ENCODE results near the gene CNTNAP5.

The CNTNAP5 gene

GRCh38 chr2:124049136-124049535 is 24.0 kb downstream of the CNTNAP5 start:
- ChIA-PET CTCF (no interaction called here), POLR2A (ENCODE audit: low non-redundant PET) (no interaction called here)
- H3K27ac ChIP-seq, result no peak overlapping the region
- no peak for TF ChIP-seq CTCF (conservative IDR thresholded peaks at IDR 0.05; ENCODE audit: low read depth)
- DNase-seq (ENCODE audit: low spot score), result no peak

GRCh38 chr2:124050833-124051497 is 25.9 kb downstream of the CNTNAP5 start:
- ChIA-PET CTCF (no interaction called here), POLR2A (ENCODE audit: low non-redundant PET) (no interaction called here)
- no peak for TF ChIP-seq CTCF (conservative IDR thresholded peaks at IDR 0.05; ENCODE audit: low read depth)
- no peak for DNase-seq (ENCODE audit: low spot score)
- no peak overlapping the region for H3K27ac ChIP-seq

GRCh38 chr2:124053796-124054195 is 28.7 kb downstream of the CNTNAP5 start:
- no peak for TF ChIP-seq CTCF (conservative IDR thresholded peaks at IDR 0.05; ENCODE audit: low read depth)
- ChIA-PET CTCF (no interaction called here), POLR2A (ENCODE audit: low non-redundant PET) (no interaction called here)
- DNase-seq (ENCODE audit: low spot score), result no peak
- no peak overlapping the region for H3K27ac ChIP-seq

GRCh38 chr2:124063596-124063995 is 38.5 kb downstream of the CNTNAP5 start:
- H3K27ac ChIP-seq, result no peak overlapping the region
- TF ChIP-seq CTCF (conservative IDR thresholded peaks at IDR 0.05; ENCODE audit: low read depth), result no peak
- DNase-seq (ENCODE audit: low spot score), result no peak
- POLR2A ChIA-PET (ENCODE audit: low non-redundant PET), result no interaction called here
- CTCF ChIA-PET, result no interaction called here

GRCh38 chr2:124065636-124066035 is 40.5 kb downstream of the CNTNAP5 start:
- POLR2A ChIA-PET (ENCODE audit: low non-redundant PET), result no interaction called here
- no peak for DNase-seq (ENCODE audit: low spot score)
- no peak for TF ChIP-seq CTCF (conservative IDR thresholded peaks at IDR 0.05; ENCODE audit: low read depth)
- CTCF ChIA-PET, result interaction anchor here (0.5 kb wide), 1 partner anchor 1038 kb away, joined by 6 read pairs; no protein-coding TSS in a partner anchor
- H3K27ac ChIP-seq, result no peak overlapping the region

- no peak for TF ChIP-seq CTCF (conservative IDR thresholded peaks at IDR 0.05; ENCODE audit: low read depth)
- ChIA-PET CTCF (no interaction called here), POLR2A (ENCODE audit: low non-redundant PET) (no interaction called here)
- DNase-seq (ENCODE audit: low spot score), result no peak
- H3K27ac ChIP-seq, result no peak overlapping the region
These were observed 41.7 kb downstream of the CNTNAP5 start for GRCh38 chr2:124066776-124067175.
